Endothelial cell of umbilical vein (primary cell): ENCODE measurements around the gene C17orf100. TPM values are rescaled to one million over a fixed set of nuclear protein-coding genes. Genes with fewer than 3 reads are reported as not detected.
"Not testable (repeated sequence)": the region's sequence is repeated elsewhere in the genome, so short reads cannot be mapped to it uniquely, and the experiment has no call there.

ENCODE experiments used
- BruUV-seq: library from RNA; stranded (reverse); fragments of 400-500 nt; replicated peaks from 2 replicates; lab custom pipeline; 2021; lab: Mats Ljungman, UMichigan
- CTCF ChIA-PET: fragments of 300-600, 350-600 bp; sonication (Branson Sonifier 250); formaldehyde crosslinking; loops from one replicate; lab custom pipeline; 2021; ENCODE audit warnings: antibody characterized with exemption, inconsistent platforms; lab: Charles Lee
- POLR2A ChIA-PET: fragments of 300-600, 350-600 bp; sonication (Branson Sonifier 250); formaldehyde crosslinking; loops from one replicate; lab custom pipeline; 2021; ENCODE audit warnings: antibody characterized with exemption, inconsistent platforms; lab: Charles Lee
- DNase-seq: peaks from one replicate; pipeline ENCODE4 v3.0.0-alpha.2; 2011; ENCODE audit warnings: low read depth, low spot score
- FAIRE-seq: peaks from 2 replicates; lab custom pipeline; 2011; peaks lifted over from hg19 to GRCh38; lab: Jason Lieb, UNC
- H2AFZ ChIP-seq: 2 replicates; pipeline ENCODE4 v1.6.0; 2012; ENCODE audit warnings: low read depth, low read length, control low read depth, inconsistent platforms
- H3K27ac ChIP-seq: 2 replicates; pipeline ENCODE4 v1.5.1; 2011; ENCODE audit warnings: low read depth, mild to moderate bottlenecking, control low read depth, low read length, moderate library complexity; ENCODE audit not compliant: insufficient read depth
- H3K27me3 ChIP-seq, 2 experiments: 2 replicates each; pipeline versions ENCODE4 v1.6.0 to v1.6.1; 2011; ENCODE audit warnings: low read length in 2 of 2, mixed read lengths in 1 of 2; ENCODE audit not compliant: control insufficient read depth in 2 of 2, insufficient read depth in 2 of 2
- H3K36me3 ChIP-seq, 2 experiments: 2 replicates in 1 of 2; 3 replicates in 1 of 2; pipeline ENCODE4 v1.5.1; 2011; ENCODE audit warnings: low read length in 2 of 2, mild to moderate bottlenecking in 1 of 2, moderate library complexity in 1 of 2; ENCODE audit not compliant: control insufficient read depth in 2 of 2, insufficient read depth in 2 of 2; ENCODE audit errors: extremely low read depth in 1 of 2
- H3K4me1 ChIP-seq: 3 replicates; pipeline ENCODE4 v1.5.1; 2011; ENCODE audit warnings: mild to moderate bottlenecking, low read length; ENCODE audit not compliant: control insufficient read depth, insufficient read depth; ENCODE audit errors: extremely low read depth
- H3K4me2 ChIP-seq: 2 replicates; pipeline ENCODE4 v1.6.1; 2011; ENCODE audit warnings: low read length, control low read depth, mixed read lengths; ENCODE audit not compliant: insufficient read depth
- H3K4me3 ChIP-seq, 3 experiments: fragments of 200-600 bp in 1 of 3; sonication (generic), shearing (Covaris generic) in 1 of 3; replicated peaks in 1 of 3; 2 replicates each; pipeline ENCODE4 v1.5.1; 2011 to 2016; ENCODE audit warnings: control low read depth in 3 of 3, low read length in 3 of 3, mild to moderate bottlenecking in 2 of 3, inconsistent platforms in 1 of 3, low read depth in 1 of 3, moderate library complexity in 1 of 3; ENCODE audit not compliant: insufficient read depth in 1 of 3
- H3K79me2 ChIP-seq: 2 replicates; pipeline ENCODE4 v1.6.0; 2012; ENCODE audit warnings: low read length, inconsistent platforms; ENCODE audit not compliant: control insufficient read depth, insufficient read depth
- H3K9ac ChIP-seq: replicated peaks from 2 replicates; pipeline ENCODE3; 2011; ENCODE audit warnings: low read length, control low read depth; ENCODE audit not compliant: insufficient read depth; ENCODE audit errors: extremely low read depth
- H3K9me1 ChIP-seq: replicated peaks from 3 replicates; pipeline ENCODE4 v1.6.0; 2011; ENCODE audit warnings: mild to moderate bottlenecking, low read length; ENCODE audit not compliant: control insufficient read depth, insufficient read depth; ENCODE audit errors: extremely low read depth
- H3K9me3 ChIP-seq: replicated peaks from 2 replicates; pipeline ENCODE4 v1.5.1; 2012; ENCODE audit warnings: low read length, inconsistent platforms; ENCODE audit not compliant: control insufficient read depth, insufficient read depth
- H4K20me1 ChIP-seq: replicated peaks from 2 replicates; pipeline ENCODE3; 2011; ENCODE audit warnings: mild to moderate bottlenecking, low read length; ENCODE audit not compliant: control insufficient read depth, insufficient read depth; ENCODE audit errors: extremely low read depth
- EZH2 ChIP-seq: IDR thresholded peaks from 2 replicates; pipeline ENCODE4 v1.6.1; 2012; ENCODE audit warnings: borderline replicate concordance, low read depth, mild to moderate bottlenecking, moderate library complexity, low read length, inconsistent platforms; ENCODE audit not compliant: severe bottlenecking
- FOS ChIP-seq: IDR thresholded peaks from 2 replicates; pipeline ENCODE4 v1.6.1; 2011; ENCODE audit warnings: mild to moderate bottlenecking, low read length, moderate library complexity, borderline replicate concordance; ENCODE audit not compliant: insufficient read depth
- GATA2 ChIP-seq: IDR thresholded peaks from 2 replicates; pipeline ENCODE4 v1.7.0; 2011; ENCODE audit warnings: low read depth, mild to moderate bottlenecking, moderate library complexity, mixed read lengths, low read length; ENCODE audit not compliant: insufficient read length, insufficient read depth
- JUN ChIP-seq: IDR thresholded peaks from 2 replicates; pipeline ENCODE4 v1.6.1; 2011; ENCODE audit warnings: borderline replicate concordance, low read depth; ENCODE audit not compliant: insufficient read length, insufficient read depth
- MYC ChIP-seq: IDR thresholded peaks from one replicate; pipeline ENCODE4 v1.6.1; 2011; ENCODE audit warnings: mild to moderate bottlenecking, low read depth, low read length
- POLR2A ChIP-seq: IDR thresholded peaks from 2 replicates; pipeline ENCODE4 v1.6.1; 2012; ENCODE audit warnings: low read depth, mild to moderate bottlenecking, control low read depth, low read length
- POLR2AphosphoS5 ChIP-seq: IDR thresholded peaks from 2 replicates; pipeline ENCODE4 v1.6.1; 2012; ENCODE audit warnings: low read depth, mild to moderate bottlenecking, control low read depth, low read length, moderate library complexity; ENCODE audit not compliant: insufficient read depth
- dilution Hi-C: fragments of 300-500 bp; cut with MboI; formaldehyde crosslinking; loops from one replicate; pipeline ENCODE4 v1.15.0; 2019; ENCODE audit warnings: low sequenced_read_pairs; ENCODE audit not compliant: extremely low pct_ligation_motif_present
- intact Hi-C: fragments of 100-400 bp; cut with micrococcal nuclease; formaldehyde crosslinking; loops from one replicate; pipeline ENCODE4 v1.10.0; 2022
- polyA plus RNA-seq, 4 experiments: library from polyadenylated mRNA; depleted of rRNA in 3 of 4; stranded (reverse) in 3 of 4; unstranded in 1 of 4; fragments of >200 nt; gene quantifications; 2 replicates each; pipeline versions ENCODE4 v1.2.1 to v1.2.3, GENCODE V29; 2011 to 2012; ENCODE audit warnings: missing spikeins in 1 of 4
- total RNA-seq: library from RNA; stranded (reverse); gene quantifications from 2 replicates; pipeline ENCODE4 v1.2.3, GENCODE V29; 2021
- TF ChIP-seq, protein P1 (sequence below): IDR thresholded peaks from 2 replicates; pipeline ENCODE4 v1.6.1; 2011; ENCODE audit not compliant: insufficient read depth, insufficient read length
- TF ChIP-seq, protein P2 (sequence below), 2 donors: IDR thresholded peaks; 1 replicate in 1 of 2; 2 replicates in 1 of 2; pipeline ENCODE4 v1.5.1; 2011; ENCODE audit warnings: low read length in 2 of 2, mild to moderate bottlenecking in 2 of 2, moderate library complexity in 2 of 2, control low read depth in 1 of 2, inconsistent platforms in 1 of 2, low read depth in 1 of 2; ENCODE audit not compliant: insufficient read depth in 1 of 2; ENCODE audit errors: extremely low read depth in 1 of 2

The C17orf100 gene
- total and polyA plus RNA-seq, 2 donors (not counting 3 experiments of a cell fraction or from before 2014, with no cell fraction given), result 0.99 to 1.4 TPM

DNA sequence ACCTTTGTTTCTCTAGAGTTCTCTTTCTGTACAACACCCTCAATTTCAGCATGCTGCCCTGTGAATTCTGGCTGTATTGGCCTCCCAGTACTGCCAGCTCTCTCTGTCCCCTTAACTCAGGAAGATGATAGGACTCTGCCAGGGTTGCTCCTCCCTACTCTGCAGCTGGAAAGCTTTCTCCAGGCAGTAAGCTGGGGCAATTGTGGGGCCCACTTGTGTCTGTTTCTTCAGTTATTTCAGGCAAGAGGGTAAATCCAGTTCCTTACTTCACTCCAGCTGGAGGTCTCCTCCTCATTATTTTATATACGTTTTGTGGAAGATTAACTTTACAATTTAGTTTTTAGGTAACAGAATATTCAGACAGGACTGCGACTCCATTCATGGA is 9.9 kb downstream of the C17orf100 start:
- intact Hi-C loops (no loop called here), dilution Hi-C loops (no loop called here)
- Histone ChIP-seq H3K4me3 (no peak overlapping the region), H3K9me3 (no peaks in the 10 kb centered on the region), H2AFZ (no peak overlapping the region), H3K4me2 (no peak overlapping the region), H3K36me3 (no peaks in the 10 kb centered on the region), H3K27ac (no peak overlapping the region), H4K20me1 (no peaks in the 10 kb centered on the region), H3K79me2 (no peaks in the 10 kb centered on the region), H3K4me1 (no peaks in the 10 kb centered on the region), H3K9ac (no peak overlapping the region), H3K27me3 (peaks cover 17 to 31% of the 10 kb centered on the region in 2 experiments), H3K9me1 (no peaks in the 10 kb centered on the region)
- FAIRE-seq (no peak), DNase-seq (no peak)
- CTCF ChIA-PET, result interaction anchor here (1.0 to 2.0 kb wide), 3 partner anchors 41 to 343 kb away, joined by 3 to 9 read pairs (median 3); no protein-coding TSS in a partner anchor
- BruUV-seq, result no TSS peak
- TF ChIP-seq, protein P1, sequence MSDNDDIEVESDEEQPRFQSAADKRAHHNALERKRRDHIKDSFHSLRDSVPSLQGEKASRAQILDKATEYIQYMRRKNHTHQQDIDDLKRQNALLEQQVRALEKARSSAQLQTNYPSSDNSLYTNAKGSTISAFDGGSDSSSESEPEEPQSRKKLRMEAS, result no peak
- TF ChIP-seq GATA2 (no peak), MYC (no peak), JUN (no peak), FOS (no peak), POLR2AphosphoS5 (no peak), EZH2 (no peak), POLR2A (no peak)
- TF ChIP-seq, protein P2, sequence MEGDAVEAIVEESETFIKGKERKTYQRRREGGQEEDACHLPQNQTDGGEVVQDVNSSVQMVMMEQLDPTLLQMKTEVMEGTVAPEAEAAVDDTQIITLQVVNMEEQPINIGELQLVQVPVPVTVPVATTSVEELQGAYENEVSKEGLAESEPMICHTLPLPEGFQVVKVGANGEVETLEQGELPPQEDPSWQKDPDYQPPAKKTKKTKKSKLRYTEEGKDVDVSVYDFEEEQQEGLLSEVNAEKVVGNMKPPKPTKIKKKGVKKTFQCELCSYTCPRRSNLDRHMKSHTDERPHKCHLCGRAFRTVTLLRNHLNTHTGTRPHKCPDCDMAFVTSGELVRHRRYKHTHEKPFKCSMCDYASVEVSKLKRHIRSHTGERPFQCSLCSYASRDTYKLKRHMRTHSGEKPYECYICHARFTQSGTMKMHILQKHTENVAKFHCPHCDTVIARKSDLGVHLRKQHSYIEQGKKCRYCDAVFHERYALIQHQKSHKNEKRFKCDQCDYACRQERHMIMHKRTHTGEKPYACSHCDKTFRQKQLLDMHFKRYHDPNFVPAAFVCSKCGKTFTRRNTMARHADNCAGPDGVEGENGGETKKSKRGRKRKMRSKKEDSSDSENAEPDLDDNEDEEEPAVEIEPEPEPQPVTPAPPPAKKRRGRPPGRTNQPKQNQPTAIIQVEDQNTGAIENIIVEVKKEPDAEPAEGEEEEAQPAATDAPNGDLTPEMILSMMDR (IDR thresholded peaks at IDR 0.05; ENCODE audit: extremely low read depth in 1 of 2, insufficient read depth in 1 of 2, low read depth in 1 of 2, low read length in 2 of 2), result no peak
- POLR2A ChIA-PET, result no interaction called here

DNA sequence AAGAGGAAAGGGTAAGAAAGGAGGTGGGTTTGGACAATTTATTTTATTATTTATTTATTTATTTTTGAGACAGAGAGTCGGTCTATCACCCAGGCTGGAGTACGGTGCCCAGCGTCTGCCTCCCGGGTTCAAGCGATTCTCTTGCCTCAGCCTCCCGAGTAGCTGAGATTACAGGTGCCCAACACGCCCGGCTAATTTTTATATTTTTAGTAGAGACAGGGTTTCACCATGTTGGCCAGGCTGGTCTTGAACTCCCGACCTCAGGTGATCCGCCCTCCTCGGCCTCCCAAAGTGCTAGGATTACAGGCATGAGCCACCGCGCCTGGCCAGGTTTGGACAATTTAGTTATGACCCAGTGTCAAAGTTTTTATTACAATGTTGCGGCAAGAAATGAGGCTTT is 11.6 kb downstream of the C17orf100 start:
- H3K36me3 ChIP-seq, intact Hi-C loops, POLR2A ChIA-PET, H3K79me2 ChIP-seq, H3K9me1 ChIP-seq, H3K4me1 ChIP-seq, H2AFZ ChIP-seq, H3K27ac ChIP-seq, H3K9me3 ChIP-seq, DNase-seq, H3K4me3 ChIP-seq, H4K20me1 ChIP-seq, dilution Hi-C loops, FAIRE-seq, BruUV-seq, H3K4me2 ChIP-seq, H3K9ac ChIP-seq: not testable (repeated sequence)
- CTCF ChIA-PET, result interaction anchor here (1.4 kb wide), 1 partner anchor 9 kb away, joined by 3 read pairs; no protein-coding TSS in a partner anchor
- H3K27me3 ChIP-seq, result peaks cover 10 to 20% of the 10 kb centered on the region in 2 experiments
